Astrocyte (in vitro differentiated cells and primary cell): Measurements from ENCODE around the gene ZNF425.

Experiments used
- EZH2 ChIP-seq: IDR thresholded peaks from 2 replicates; pipeline ENCODE4 v1.6.1; 2012; ENCODE audit warnings: mild to moderate bottlenecking, low read length, inconsistent platforms; ENCODE audit not compliant: insufficient read depth
- TF ChIP-seq, protein P1 (sequence below): IDR thresholded peaks from 2 replicates; pipeline ENCODE4 v1.5.1; 2011; ENCODE audit warnings: low read depth, mild to moderate bottlenecking, inconsistent platforms, low read length, moderate library complexity; ENCODE audit not compliant: insufficient read depth

DNA sequence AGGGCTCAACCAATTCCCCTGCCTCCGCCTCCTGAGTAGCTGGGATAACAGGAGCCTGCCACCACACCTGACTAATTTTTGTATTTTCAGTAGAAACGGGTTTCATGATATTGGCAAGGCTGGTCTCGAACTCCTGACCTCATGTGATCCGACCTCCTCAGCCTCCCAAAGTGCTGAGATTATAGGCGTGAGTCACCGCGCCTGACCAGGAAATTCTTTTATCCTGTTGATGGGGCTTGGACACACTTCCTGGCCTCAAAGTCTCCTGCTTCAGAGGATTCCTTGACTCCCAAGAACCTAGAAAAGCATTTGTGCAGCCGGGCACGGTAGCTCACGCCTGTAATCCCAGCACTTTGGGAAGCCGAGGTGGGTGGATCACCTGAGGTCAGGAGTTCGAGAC lies 16.2 kb downstream of the ZNF425 start:
- TF ChIP-seq, protein P1, sequence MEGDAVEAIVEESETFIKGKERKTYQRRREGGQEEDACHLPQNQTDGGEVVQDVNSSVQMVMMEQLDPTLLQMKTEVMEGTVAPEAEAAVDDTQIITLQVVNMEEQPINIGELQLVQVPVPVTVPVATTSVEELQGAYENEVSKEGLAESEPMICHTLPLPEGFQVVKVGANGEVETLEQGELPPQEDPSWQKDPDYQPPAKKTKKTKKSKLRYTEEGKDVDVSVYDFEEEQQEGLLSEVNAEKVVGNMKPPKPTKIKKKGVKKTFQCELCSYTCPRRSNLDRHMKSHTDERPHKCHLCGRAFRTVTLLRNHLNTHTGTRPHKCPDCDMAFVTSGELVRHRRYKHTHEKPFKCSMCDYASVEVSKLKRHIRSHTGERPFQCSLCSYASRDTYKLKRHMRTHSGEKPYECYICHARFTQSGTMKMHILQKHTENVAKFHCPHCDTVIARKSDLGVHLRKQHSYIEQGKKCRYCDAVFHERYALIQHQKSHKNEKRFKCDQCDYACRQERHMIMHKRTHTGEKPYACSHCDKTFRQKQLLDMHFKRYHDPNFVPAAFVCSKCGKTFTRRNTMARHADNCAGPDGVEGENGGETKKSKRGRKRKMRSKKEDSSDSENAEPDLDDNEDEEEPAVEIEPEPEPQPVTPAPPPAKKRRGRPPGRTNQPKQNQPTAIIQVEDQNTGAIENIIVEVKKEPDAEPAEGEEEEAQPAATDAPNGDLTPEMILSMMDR = no peak
- no peak for TF ChIP-seq EZH2
